PC-3 (cell line): ENCODE results near the gene EMSY.

Experiments
- CTCF ChIP-seq: fragments of 300-600 bp; sonication (generic); conservative IDR thresholded peaks from 2 replicates; pipeline ENCODE4 v1.5.1; 2017; ENCODE audit warnings: antibody characterized with exemption, low read depth, mild to moderate bottlenecking, low read length
- EZH2phosphoT487 ChIP-seq: fragments of 300-600 bp; sonication (generic); IDR thresholded peaks from 2 replicates; pipeline ENCODE4 v1.6.1; 2018; ENCODE audit warnings: mild to moderate bottlenecking, antibody characterized with exemption, low read length, borderline replicate concordance

GRCh38 chr11:76523147-76523546, 78.3 kb downstream of the EMSY start:
- TF ChIP-seq CTCF (no peak), EZH2phosphoT487 (no peak)
